ENCODE data around the gene PIBF1.
A peak's percentile ranks its signal among the peaks of the same experiment; 100 is the strongest.

The PIBF1 gene

DNA sequence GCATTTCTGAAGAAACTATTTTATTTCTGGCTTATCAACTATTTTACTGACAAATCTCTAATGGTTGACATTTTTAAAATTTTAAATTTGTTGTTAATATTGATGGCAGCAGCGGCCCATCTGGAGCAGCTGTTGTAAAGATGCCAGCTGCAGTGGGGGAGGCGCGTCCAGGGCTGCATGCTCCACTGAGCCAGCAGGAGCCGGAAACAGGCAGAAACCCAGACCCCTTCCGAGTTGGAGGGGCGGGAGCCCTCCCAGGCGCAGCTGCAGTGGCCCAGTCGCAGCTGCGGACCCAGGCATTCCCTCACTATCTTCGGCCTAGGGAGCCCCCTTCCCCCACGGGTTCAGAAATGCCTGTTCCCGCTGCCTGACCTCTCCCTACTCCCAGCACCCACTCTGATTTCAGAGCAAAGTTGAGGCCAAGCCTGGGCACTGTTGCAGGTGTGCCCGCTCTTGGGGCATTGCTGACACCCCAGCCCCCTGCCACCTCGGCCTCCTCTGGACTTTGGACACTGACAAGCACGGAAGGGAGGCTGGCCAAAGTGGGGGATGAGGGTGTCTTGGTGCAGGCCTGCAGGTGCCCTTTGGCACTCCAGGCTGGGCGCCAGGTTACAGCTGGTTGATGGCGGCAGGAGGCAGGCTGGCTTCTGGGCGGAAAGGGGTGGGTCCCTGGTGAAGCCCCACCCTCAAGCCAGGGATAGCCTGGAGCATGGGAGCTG, 69.2 kb downstream of the PIBF1 start:
- H3K27me3 ChIP-seq = no peaks in the 10 kb centered on the region
- TF ChIP-seq Cebpa-rat (IDR thresholded peaks at IDR 0.05) = no peak
- H3K9ac ChIP-seq = no peak overlapping the region
- H3K9me3 ChIP-seq = peaks cover 17% of the 10 kb centered on the region; the same call in 1 of the 2 replicates
- peaks cover 30% of the 10 kb centered on the region for H3K4me1 ChIP-seq
- peaks cover 65% of the 10 kb centered on the region for H3K36me3 ChIP-seq
- H3K27ac ChIP-seq = peak overlapping the region; percentile 85
- peak overlapping the region; percentile 58 for H3K4me2 ChIP-seq
- H4K20me1 ChIP-seq = no peaks in the 10 kb centered on the region
- peak overlapping the region; percentile 36; the same call in 1 of the 2 replicates for H3K4me3 ChIP-seq

DNA sequence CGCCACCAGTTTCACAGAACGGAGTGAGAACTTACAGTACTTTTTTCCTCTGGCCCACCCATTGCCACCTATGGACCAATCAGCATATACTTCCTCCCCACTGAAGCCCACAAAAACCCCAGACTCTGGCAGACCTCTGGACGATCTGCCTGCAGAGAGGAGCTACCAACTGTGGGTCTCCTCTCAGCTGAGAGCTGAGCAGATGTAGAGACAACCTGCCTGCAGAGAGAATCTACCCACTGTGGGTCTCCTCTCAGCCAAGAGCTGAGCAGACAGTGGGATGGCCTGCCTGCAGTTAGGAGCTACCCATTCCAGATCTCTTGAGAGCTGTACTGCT, 69.7 kb downstream of the PIBF1 start:
- peaks cover 61% of the 10 kb centered on the region for H3K36me3 ChIP-seq
- peak overlapping the region; percentile 85 for H3K27ac ChIP-seq
- peak overlapping the region; percentile 58 for H3K4me2 ChIP-seq
- H3K4me1 ChIP-seq = peaks cover 30% of the 10 kb centered on the region
- no peaks in the 10 kb centered on the region for H3K27me3 ChIP-seq
- H3K9ac ChIP-seq = no peak overlapping the region
- H3K4me3 ChIP-seq = peak overlapping the region; percentile 36; the same call in 1 of the 2 replicates
- TF ChIP-seq Cebpa-rat (IDR thresholded peaks at IDR 0.05) = no peak
- H4K20me1 ChIP-seq = no peaks in the 10 kb centered on the region
- peaks cover 17% of the 10 kb centered on the region; the same call in 1 of the 2 replicates for H3K9me3 ChIP-seq

DNA sequence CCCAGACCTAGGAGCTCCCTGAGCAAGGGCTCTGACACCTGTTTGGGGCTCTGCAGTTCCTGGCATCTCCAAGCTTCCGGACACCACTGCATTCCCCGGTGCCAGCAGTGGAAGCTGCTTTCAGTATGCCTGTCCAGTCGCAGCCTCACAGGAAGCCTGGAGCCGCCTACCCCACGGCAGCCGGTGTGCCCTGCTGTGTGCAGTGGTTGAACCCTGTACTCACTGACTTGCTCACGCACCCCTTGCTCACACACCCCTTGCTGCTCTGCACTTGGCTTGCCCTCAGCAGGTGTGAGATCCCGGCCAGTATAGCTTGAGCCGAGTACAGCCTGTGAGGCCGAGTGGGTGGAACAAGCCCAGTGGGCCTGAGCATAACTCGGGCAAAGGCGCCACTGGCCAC, 70.3 kb downstream of the PIBF1 start:
- Histone ChIP-seq H3K36me3 (peaks cover 56% of the 10 kb centered on the region), H3K4me3 (no peak overlapping the region), H3K9me3 (peaks cover 17% of the 10 kb centered on the region; the same call in 1 of the 2 replicates), H3K4me1 (peaks cover 30% of the 10 kb centered on the region), H3K9ac (no peak overlapping the region), H3K27ac (peak overlapping the region; percentile 85), H4K20me1 (no peaks in the 10 kb centered on the region), H3K27me3 (no peaks in the 10 kb centered on the region), H3K4me2 (peak overlapping the region; percentile 58)
- no peak for TF ChIP-seq Cebpa-rat (IDR thresholded peaks at IDR 0.05)

DNA sequence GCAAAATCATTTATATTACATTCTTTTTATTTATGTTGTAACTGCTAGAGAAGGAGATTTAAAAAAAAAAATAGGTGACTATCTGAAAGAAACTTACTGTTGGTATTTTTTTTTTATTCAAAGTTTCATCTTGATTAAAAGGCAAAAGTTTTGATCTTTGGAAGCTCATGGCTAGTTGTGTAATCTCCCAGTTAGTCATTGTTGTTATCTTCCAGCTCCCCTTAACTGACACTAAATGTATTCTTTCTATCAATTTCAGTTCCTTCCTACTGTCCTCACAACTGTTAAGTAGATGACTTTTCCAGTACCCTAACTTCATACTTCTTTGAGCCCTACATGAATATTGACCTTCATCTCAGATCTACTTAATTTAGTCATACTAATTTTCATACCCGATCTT, 71.1 kb downstream of the PIBF1 start:
- Histone ChIP-seq H3K4me2 (no peak overlapping the region), H4K20me1 (no peaks in the 10 kb centered on the region), H3K9ac (no peak overlapping the region), H3K9me3 (peaks cover 17% of the 10 kb centered on the region; the same call in 1 of the 2 replicates), H3K27ac (no peak overlapping the region), H3K27me3 (no peaks in the 10 kb centered on the region), H3K36me3 (peaks cover 56% of the 10 kb centered on the region), H3K4me1 (peaks cover 30% of the 10 kb centered on the region), H3K4me3 (no peak overlapping the region)
- no peak for TF ChIP-seq Cebpa-rat (IDR thresholded peaks at IDR 0.05)

DNA sequence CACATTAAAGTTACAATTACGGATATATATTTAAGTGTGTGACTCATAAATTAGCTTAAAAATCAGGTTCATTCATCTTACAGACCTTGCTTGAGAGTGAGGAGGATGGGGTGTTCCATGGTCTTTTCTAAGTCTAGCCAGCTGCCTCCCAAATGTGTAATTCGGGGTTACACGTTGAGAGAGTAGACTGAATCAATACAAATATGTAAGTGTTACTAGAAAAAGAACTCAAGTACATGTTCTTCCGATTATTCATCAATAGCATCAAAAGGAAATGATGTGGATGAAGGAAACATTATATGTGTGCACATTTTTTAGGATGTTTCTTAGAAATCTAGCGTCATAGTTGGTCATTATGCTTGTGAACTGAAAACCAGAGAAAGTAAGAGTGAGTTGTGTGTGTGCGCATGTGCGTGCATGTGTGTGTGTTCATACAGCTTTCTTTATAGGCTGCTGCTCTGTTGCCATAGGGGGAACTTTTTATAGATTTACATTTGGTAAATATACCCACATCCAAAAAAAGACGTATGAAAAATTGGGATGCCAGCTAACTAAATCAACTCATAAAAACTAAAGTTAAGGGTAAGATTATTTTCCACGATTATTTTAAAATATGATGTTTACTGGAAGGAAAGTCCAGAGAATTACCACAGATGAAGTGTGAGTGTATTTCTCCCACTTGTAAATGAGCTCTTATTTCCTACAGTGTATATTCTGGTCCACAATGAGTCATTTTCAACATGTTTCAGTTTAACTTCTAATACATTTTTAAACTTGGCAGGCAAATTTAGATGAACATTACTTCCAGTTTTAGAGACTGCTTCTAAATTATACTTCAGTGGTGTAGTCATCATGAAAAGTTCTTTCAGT, 82.4 kb downstream of the PIBF1 start:
- Histone ChIP-seq H3K4me2 (no peak overlapping the region), H3K27ac (no peak overlapping the region), H3K9me3 (peaks cover 7% of the 10 kb centered on the region), H3K36me3 (peaks cover 39% of the 10 kb centered on the region), H4K20me1 (no peaks in the 10 kb centered on the region), H3K4me3 (no peak overlapping the region), H3K4me1 (no peaks in the 10 kb centered on the region), H3K27me3 (no peaks in the 10 kb centered on the region), H3K9ac (no peak overlapping the region)
- no peak for TF ChIP-seq Cebpa-rat (IDR thresholded peaks at IDR 0.05)

DNA sequence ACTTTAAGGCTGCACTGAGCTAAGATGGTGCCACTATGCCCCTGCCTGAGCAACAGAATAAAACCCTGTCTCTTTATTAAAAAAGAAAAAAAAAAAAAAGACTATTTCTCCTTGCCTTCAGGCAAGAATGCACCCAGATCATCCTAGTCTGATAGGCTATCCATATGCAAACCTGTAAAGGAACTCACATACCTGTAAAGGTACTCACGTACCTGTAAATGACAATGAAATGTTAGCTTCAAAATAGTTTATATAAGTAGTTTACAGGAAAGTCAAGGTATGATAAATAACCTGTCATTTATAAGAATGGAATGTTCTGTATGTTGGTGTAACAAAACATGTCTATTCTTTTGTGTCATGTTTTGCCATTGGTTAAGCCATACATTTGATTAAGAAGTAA, 86.3 kb downstream of the PIBF1 start:
- Histone ChIP-seq H3K4me1 (no peaks in the 10 kb centered on the region), H4K20me1 (no peaks in the 10 kb centered on the region), H3K27me3 (no peaks in the 10 kb centered on the region), H3K4me3 (no peak overlapping the region), H3K9me3 (peaks cover 8% of the 10 kb centered on the region), H3K36me3 (peaks cover 33% of the 10 kb centered on the region), H3K9ac (no peak overlapping the region), H3K4me2 (no peak overlapping the region), H3K27ac (no peak overlapping the region)
- TF ChIP-seq Cebpa-rat (IDR thresholded peaks at IDR 0.05) = no peak

DNA sequence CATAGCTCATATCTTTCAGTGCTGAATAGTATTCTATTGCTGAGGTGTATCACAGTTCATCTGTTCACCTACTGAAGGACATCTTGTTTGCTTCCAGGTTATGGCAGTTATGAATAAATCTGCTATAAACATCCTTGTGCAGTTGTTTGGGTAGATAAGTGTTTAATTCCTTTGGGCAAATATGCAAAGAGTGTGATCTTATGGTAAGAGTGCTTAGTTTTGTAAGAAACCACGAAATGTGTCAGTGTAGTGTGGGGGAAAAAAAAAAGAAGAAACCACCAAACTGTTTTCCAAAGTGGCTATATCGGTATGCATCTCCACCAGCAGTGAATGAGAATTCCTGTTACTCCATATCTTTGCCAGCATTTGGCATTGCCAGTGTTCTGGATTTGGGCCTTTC, 93.3 kb downstream of the PIBF1 start:
- peaks cover 18% of the 10 kb centered on the region for H3K9me3 ChIP-seq
- H3K9ac ChIP-seq = no peak overlapping the region
- H3K4me1 ChIP-seq = no peaks in the 10 kb centered on the region
- H4K20me1 ChIP-seq = no peaks in the 10 kb centered on the region
- no peak overlapping the region for H3K4me3 ChIP-seq
- no peak overlapping the region for H3K4me2 ChIP-seq
- TF ChIP-seq Cebpa-rat (IDR thresholded peaks at IDR 0.05) = no peak
- H3K27ac ChIP-seq = no peak overlapping the region
- no peaks in the 10 kb centered on the region for H3K27me3 ChIP-seq
- peaks cover 45% of the 10 kb centered on the region for H3K36me3 ChIP-seq

DNA sequence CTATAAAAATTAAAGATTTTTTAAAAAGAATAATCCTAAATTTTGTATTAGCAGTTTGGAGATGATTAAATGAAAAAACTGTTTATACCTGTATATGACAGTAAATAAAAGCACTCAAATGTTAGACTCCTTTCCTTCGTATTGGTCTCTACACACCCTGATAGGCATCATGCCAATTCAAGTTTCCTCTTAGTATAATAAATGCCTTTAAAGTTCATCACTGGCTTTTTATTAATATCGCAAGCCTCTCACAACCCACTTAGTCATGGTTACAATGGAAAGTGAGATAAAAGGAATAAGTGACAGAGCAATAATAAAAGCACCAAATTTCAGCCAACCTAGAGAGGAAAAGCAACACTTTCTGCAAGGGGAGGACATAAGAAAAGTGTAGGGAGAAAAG, 102.2 kb downstream of the PIBF1 start:
- Histone ChIP-seq H3K9ac (no peak overlapping the region), H3K9me3 (peaks cover 13% of the 10 kb centered on the region; the same call in 1 of the 2 replicates), H3K4me3 (no peak overlapping the region), H3K4me2 (no peak overlapping the region), H3K27me3 (no peaks in the 10 kb centered on the region), H4K20me1 (no peaks in the 10 kb centered on the region), H3K36me3 (peaks cover 32% of the 10 kb centered on the region; the same call in 1 of the 2 replicates), H3K4me1 (no peaks in the 10 kb centered on the region), H3K27ac (no peak overlapping the region)
- no peak for TF ChIP-seq Cebpa-rat (IDR thresholded peaks at IDR 0.05)

DNA sequence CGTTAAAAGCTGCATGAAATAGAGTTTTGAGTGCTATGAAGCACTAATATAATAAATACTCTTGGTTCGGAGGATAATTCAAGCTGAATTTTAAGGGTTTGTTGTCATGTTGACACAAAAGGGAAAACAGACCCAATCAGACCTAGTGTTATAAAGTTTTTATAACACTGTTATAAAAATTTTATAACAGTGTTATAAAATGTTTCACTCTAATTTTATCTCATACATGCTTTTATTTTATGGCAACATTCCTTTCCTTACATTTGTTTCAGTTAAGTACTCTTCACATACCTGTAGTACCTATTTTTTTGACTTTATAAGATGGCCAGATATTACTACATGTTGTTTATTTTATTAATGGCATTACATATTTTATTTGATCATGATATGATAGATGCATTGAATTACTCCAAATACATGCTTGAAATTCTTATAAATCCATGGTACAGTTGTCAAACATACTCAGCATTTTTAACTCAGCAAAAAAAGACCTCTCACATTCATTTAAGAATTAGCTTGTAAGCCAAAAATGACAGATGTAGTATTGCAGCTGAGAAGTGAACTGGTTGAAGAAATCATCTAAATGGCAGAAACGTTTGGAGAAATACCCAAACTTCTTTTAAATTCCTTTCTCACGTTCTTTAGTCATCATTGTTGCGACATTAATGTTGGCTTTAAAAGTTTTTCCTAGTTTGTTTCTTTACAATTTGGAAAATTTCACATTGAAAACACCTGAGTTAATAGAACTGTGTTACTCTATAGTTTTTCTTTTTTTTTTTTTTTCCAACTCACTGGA, 104.5 kb downstream of the PIBF1 start:
- no peak overlapping the region for H3K27ac ChIP-seq
- peaks cover 12% of the 10 kb centered on the region; the same call in 1 of the 2 replicates for H3K36me3 ChIP-seq
- H3K4me3 ChIP-seq = no peak overlapping the region
- no peaks in the 10 kb centered on the region for H3K27me3 ChIP-seq
- no peak overlapping the region for H3K4me2 ChIP-seq
- H3K9ac ChIP-seq = no peak overlapping the region
- no peaks in the 10 kb centered on the region for H3K4me1 ChIP-seq
- TF ChIP-seq Cebpa-rat (IDR thresholded peaks at IDR 0.05) = no peak
- peaks cover 9% of the 10 kb centered on the region; the same call in 1 of the 2 replicates for H3K9me3 ChIP-seq
- no peaks in the 10 kb centered on the region for H4K20me1 ChIP-seq
